ENCODE data around the gene IFFO2. TPM values are rescaled to one million over a fixed set of nuclear protein-coding genes. Genes with fewer than 3 reads are reported as not detected.

The IFFO2 gene
- total and polyA plus RNA-seq, 2 of the 8 experiments (the other 6 are each of a cell fraction or from before 2014, with no cell fraction given), result 6.6 to 10.4 TPM

DNA sequence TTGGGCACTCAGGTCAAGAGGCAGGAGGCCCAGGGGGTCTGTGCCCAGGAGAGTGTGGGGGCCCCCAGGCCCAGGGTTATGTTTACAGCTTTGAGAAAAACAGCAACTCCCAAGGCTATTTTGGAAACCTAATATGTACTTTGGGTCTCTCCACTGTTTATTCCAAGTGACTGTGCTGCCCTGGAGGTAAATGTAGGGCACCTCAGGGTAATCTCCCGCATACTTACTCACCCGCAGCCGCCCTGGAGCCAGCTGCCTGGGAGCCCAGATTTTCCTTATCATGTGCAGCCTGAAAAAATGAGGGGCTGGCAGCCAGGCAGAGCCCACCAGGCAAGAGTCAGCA is 20.0 kb downstream of the IFFO2 start (continued):
- no peak for TF ChIP-seq E2F6 (IDR thresholded peaks at IDR 0.05)
- TF ChIP-seq, protein P1, sequence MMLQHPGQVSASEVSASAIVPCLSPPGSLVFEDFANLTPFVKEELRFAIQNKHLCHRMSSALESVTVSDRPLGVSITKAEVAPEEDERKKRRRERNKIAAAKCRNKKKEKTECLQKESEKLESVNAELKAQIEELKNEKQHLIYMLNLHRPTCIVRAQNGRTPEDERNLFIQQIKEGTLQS (IDR thresholded peaks at IDR 0.05; ENCODE audit: insufficient read depth, low read depth, low read length), result no peak
- no peak for TF ChIP-seq CHD7 (IDR thresholded peaks at IDR 0.05; ENCODE audit: insufficient replicate concordance, low read length)
- no peak for TF ChIP-seq SIRT6 (IDR thresholded peaks at IDR 0.05; ENCODE audit: low read length)
- TF ChIP-seq GTF2F1 (IDR thresholded peaks at IDR 0.05; ENCODE audit: borderline replicate concordance, low read depth, low read length), result no peak
